GM18502 (cell line): ENCODE results near the gene ELAPOR1.

Experiments
- ATAC-seq: cut with Tn5 transposase; IDR thresholded peaks from one replicate; pipeline ENCODE4 v1.9.1; 2021; ENCODE audit warnings: mild to moderate bottlenecking; ENCODE audit not compliant: unreplicated experiment, poor library complexity

The ELAPOR1 gene

DNA sequence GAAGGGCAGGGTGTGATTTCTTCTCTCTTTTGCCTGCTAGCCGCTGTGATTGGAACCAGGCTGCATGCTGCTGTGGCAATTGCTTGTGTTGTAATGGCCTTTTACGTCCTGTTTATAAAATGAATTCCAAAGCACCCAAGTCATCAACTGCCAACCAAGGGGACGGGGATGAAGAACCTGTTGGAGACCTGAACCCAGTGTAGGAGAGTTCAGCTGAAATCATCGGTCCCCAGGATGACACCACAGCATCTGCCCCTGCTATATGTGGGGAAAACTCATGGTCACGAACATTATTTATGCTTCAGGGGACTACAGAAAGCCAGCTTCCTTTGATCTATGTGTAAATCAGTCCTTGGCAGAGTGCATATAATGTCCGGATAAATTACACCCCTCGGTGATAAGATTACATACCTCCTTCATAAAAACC, 19.5 kb upstream of the ELAPOR1 start:
- no peak for ATAC-seq

DNA sequence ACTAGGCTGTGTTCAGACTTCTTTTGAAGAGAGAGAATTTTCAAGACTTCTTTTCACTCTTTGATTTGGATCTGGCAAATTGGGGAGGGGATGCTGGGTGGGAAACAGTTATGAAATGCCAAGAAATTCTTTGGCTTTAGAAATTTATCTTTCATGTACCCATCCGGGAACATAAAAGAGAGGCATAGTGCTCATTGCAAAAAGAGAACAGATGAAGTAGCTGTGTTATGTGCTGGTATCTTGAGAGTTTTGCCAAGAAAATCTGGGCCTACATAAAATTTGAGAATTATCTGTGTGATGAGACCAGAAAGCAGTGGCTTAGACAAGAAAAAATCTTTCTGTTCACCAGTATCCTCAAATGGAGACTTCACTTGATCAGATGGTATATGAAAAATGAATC, 19.0 kb upstream of the ELAPOR1 start:
- no peak for ATAC-seq

DNA sequence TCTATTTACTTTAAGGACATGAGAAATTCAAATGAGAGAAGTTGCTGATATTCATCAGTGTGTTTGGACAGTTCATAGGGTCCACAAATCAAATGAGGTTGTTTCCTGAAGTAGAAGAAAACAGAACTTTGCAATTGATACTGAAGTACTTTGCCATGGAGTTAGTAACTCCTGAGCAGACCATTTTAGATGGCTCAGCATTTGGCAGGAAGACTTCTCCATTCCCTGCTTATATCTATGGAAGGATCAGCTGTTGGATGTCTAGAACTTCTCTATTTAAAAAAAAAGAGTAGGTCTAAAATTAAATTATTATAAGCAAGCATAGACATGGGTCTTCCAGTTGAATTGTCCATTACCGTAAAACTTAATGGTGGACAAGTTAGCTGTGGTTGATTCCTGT, 18.3 kb upstream of the ELAPOR1 start:
- no peak for ATAC-seq

DNA sequence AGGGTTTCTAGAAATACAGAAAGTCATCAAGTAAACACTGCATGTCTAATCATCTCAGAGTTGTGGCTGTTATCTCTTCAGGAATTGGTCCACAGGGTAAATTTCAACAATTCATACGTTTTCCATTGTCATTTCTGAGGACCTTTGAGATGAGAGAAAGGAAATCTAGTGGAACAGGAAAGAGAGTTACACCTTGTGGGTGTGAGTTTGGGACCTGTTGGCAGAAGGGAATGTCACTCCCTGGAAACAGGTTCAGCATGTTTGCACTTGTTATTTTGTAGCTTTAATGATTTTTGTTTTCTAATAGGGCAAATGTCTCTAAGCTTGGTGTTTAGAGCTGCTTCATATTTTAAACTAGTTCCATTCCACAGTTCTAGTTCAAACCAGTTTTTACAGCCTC, 17.8 kb upstream of the ELAPOR1 start:
- no peak for ATAC-seq

DNA sequence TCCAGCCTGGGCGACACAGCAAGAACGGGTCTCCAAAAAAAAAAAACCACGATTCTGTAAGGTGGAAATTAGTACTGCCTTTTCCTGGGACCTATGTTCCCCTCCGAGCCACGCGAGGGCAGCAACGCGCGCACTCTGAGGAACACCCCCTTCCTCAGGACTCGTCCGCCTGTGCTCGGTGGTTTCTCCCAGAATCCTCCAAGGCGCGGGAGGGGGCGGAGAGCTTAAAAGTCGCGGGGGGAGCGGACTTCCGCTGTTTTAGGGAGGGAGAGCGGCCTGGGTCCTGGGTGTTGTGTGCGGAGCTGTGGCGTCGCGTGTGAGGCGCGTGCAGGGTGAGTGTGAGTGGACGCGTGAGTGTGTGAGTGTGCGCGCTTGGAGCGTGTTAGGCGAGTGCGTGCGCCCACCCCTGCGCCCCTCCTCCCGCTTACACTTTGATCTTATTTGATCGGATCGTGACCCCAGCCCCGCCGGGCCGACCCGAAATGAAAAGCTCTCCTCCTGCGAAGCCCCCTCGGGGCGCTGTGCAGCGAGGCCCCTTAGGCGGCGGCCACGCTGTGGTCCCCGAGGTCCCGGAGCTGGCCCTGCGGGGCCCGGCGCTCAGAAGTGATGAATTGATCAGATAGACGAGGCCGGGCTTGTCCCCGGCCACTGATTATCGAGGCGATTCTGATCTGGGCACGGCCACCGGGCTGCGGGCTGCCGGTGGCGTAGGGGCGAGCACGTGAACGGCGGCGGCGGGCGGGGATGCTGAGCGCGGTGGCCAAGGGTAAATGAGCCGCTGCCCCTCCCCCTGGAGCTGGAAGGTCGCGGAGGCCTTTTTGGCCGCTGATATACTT, 13.8 kb upstream of the ELAPOR1 start:
- ATAC-seq, result peak; percentile 91

DNA sequence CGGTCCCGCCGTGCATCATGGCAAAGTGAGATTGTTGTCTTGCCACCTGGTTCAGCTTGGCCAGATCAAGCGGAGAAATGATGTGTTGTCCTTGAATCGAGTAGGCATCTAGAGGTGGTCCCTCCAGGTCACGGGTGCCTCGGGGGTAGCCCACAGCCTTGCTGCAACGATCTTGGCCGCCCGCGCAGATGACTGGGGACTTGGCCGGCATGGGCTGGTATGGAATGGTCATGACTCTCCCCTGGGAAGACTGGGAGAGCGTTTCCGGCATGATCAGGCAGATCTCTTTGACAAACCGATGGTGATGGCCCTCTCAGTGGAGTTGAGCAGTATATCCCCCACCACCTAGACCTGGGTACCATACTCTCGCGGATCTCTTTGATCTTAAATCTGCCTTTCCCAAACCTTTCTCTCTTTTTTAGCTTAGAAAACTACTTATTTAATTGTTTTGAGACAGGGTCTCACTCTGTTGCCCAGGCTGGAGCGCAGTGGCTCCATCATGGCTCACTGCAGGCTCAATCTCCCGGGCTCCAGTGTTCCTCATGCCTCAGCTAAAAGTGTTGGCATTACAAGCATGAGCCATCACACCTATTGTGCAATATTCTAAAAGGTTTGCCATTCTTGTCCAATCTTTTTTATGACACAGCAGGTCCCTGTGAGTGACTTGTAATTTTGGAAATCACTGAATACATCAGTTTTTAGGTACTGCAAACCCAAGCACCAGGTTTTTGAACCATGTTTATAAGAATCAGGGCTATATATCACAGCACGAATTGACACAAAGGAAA, 9.4 kb upstream of the ELAPOR1 start:
- no peak for ATAC-seq

- ATAC-seq, result no peak
Observed at GRCh38 chr1:109105881-109106280, 8.0 kb upstream of the ELAPOR1 start.

DNA sequence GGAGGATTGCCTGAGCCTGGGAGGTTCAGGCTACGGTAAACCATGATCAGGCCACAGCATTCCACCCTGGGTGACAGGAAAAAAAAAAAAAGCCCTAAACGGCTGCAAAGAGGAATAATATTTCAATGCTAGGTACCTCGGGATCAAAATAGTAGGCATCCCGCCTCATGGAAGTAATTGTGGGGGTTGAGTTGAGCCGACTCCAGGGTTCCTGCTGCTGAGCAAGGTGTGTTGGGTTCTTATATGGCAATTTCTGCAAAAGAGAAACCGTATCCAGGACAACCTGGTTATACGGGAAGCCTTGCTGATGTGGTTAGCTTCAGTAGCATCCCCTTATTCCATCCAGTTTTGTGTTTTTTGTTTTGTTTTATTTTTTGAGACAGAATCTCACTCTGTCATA, 6.1 kb upstream of the ELAPOR1 start:
- ATAC-seq, result no peak

- no peak for ATAC-seq
Observed at GRCh38 chr1:109109906-109110305, 4.0 kb upstream of the ELAPOR1 start.

GRCh38 chr1:109111386-109112055, 2.4 kb upstream of the ELAPOR1 start:
- ATAC-seq, result no peak

DNA sequence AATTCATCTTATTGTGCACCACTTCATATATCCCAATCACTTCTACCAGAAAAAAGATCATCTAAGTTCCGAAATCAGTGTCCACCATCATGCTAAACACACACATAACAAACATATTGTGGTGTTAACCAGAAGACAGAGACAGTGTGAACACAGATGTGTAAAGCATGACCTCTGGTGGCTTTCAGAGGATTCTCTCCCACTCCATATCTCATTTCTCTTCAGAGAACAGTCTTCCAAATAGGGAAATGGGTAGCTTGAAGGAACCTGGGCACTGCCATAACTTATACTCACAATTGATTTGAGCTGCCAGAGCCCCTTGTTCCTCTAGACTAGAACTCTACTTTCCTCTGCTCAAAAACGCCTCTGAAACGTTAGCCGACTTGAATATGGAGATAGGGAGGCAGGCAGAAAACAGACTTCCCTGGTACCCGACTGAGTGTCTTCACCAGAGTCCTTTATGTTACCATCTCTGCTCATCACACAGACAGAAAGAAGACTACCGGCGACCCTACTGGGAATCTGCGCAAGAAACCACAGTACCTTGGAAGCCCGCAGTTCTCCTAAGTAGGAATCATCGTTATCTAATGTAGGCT, 1.8 kb upstream of the ELAPOR1 start:
- no peak for ATAC-seq

GRCh38 chr1:109112652-109113285, 1.1 kb upstream of the ELAPOR1 start:
- peak; percentile 70 for ATAC-seq

GRCh38 chr1:109114342-109114674, 393 bp downstream of the ELAPOR1 start:
- ATAC-seq, result no peak

DNA sequence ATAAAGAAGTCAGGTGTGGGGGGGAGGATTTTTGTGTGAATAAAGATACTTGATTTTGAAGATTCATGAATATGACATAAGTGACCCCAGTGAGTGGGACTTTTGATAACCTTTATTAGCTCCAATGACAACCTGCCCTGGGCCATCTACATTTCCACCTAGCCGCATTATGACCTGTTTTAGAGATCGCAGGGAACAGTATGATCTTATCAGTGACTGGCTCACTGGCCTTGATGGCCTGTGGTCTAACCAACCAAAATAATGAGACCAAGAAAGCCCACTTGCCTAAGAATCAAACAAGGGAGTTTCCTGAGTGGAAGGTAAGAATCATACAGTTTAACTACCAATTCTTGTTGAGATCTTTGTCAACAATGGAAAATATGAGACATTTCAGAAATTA, 1.8 kb downstream of the ELAPOR1 start:
- no peak for ATAC-seq

GRCh38 chr1:109116286-109116685, 2.4 kb downstream of the ELAPOR1 start:
- ATAC-seq, result no peak

DNA sequence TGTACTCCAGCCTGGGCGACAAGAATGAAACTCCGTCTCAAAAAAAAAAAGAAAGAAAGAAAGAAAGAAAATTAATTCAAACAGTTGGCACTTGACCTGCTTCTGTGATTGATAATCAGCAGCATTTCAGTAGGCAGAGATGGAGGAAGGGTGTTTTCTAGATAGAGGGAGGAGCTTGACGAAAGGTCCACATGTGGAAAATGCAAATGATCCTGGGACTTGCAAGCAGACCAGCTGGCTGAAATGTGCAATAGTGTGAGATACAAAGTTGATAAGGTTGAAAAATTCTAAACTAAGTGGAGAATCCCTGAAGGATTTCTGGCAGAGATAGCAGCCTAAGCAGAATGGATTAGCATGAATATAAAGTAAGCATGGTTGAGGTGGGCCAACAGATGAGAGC, 4.2 kb downstream of the ELAPOR1 start:
- no peak for ATAC-seq

GRCh38 chr1:109120356-109120755, 6.4 kb downstream of the ELAPOR1 start:
- no peak for ATAC-seq

GRCh38 chr1:109131059-109131458, 17.1 kb downstream of the ELAPOR1 start:
- no peak for ATAC-seq

DNA sequence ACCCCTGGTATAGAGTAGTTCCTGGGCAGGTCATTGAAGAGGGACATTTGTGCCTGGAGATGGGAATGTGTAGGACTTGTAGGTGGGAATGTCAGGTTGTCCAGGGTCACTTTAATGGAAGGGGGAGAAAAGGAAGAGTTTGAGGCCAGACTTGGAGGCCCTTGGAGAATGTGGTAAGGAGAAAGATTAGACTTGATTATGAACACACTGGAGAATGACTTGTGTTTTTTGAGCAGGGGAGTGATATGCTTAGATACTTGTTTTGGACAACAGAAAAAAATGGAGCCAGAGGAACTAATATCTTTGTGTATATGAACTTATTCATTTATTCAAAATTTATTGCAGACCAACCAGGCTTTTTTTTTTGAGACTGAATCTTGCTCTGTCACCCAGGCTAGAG, 17.9 kb downstream of the ELAPOR1 start:
- no peak for ATAC-seq

DNA sequence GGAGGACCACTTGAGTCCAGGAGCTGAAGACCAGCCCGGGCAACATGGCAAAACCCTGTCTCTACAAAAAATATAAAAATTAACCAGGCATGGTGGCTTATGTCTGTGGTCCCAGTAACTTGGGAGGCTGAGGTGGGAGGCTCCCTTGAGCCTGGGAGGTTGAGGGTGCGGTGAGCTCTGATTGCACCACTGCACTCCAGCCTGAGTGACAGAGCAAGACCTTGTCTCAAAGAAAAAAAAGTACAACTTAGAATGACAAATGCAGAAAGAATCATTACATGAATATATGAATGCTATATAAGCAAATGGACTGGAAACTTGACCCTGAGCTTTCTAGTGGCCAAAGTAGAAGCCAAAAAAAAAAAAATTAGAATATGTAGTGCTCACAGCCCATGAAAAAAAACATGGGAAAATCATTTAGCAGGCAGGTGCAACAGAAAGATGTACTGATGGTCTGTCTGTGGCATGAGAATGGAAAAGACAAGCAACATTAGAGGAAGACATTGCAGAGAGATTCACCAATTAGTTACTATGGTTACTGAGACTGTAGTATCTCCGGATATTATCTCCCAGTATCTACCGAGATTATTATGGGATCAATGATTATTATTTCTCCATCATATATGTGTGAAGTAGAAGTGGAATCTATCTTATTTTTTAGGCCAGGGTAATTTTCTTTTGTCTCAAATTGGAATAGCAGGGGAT, 19.2 kb downstream of the ELAPOR1 start:
- no peak for ATAC-seq
